DND-41 (cell line): Measurements from ENCODE around the gene DLST.

Experiments used
- EZH2 ChIP-seq: IDR thresholded peaks from 3 replicates; pipeline ENCODE4 v1.6.1; 2012; ENCODE audit warnings: borderline replicate concordance, low read depth, mild to moderate bottlenecking, moderate library complexity, low read length, inconsistent platforms; ENCODE audit not compliant: severe bottlenecking
- TF ChIP-seq, protein P1 (sequence below): IDR thresholded peaks from 2 replicates; pipeline ENCODE4 v1.5.1; 2012; ENCODE audit warnings: borderline replicate concordance, low read length, moderate library complexity, mild to moderate bottlenecking; ENCODE audit not compliant: poor library complexity, severe bottlenecking; ENCODE audit errors: extremely low read depth

- TF ChIP-seq, protein P1, sequence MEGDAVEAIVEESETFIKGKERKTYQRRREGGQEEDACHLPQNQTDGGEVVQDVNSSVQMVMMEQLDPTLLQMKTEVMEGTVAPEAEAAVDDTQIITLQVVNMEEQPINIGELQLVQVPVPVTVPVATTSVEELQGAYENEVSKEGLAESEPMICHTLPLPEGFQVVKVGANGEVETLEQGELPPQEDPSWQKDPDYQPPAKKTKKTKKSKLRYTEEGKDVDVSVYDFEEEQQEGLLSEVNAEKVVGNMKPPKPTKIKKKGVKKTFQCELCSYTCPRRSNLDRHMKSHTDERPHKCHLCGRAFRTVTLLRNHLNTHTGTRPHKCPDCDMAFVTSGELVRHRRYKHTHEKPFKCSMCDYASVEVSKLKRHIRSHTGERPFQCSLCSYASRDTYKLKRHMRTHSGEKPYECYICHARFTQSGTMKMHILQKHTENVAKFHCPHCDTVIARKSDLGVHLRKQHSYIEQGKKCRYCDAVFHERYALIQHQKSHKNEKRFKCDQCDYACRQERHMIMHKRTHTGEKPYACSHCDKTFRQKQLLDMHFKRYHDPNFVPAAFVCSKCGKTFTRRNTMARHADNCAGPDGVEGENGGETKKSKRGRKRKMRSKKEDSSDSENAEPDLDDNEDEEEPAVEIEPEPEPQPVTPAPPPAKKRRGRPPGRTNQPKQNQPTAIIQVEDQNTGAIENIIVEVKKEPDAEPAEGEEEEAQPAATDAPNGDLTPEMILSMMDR, result no peak
- no peak for TF ChIP-seq EZH2
Observed at GRCh38 chr14:74941676-74942097, 60.0 kb downstream of the DLST start.
